K562 (cell line): Measurements from ENCODE around the gene CEND1. TPM values are rescaled to one million over a fixed set of nuclear protein-coding genes. Genes with fewer than 3 reads are reported as not detected.
A peak's percentile ranks its signal among the peaks of the same experiment; 100 is the strongest.

Experiments
- FOXJ2 ChIP-seq: fragments of 200-800 bp; sonication (Bioruptor generic); IDR thresholded peaks from 2 replicates; pipeline ENCODE4 v1.6.1; 2016; ENCODE audit warnings: missing genetic modification characterization, missing compliant biosample characterization
- FOXP4 ChIP-seq: sonication (generic); formaldehyde crosslinking; IDR thresholded peaks from 2 replicates; pipeline ENCODE4 v1.8.0; 2022; ENCODE audit warnings: mild to moderate bottlenecking, missing genetic modification reagents, borderline replicate concordance
- HMGXB4 ChIP-seq: sonication (generic); formaldehyde crosslinking; IDR thresholded peaks from 2 replicates; pipeline ENCODE4 v1.8.1; 2023; ENCODE audit warnings: mild to moderate bottlenecking, missing genetic modification reagents
- KLF16 ChIP-seq: IDR thresholded peaks from 2 replicates; pipeline ENCODE4 v1.6.1; 2016; ENCODE audit warnings: antibody characterized with exemption
- POLR2A ChIP-seq: fragments of 450-650 bp; conservative IDR thresholded peaks from 2 replicates; pipeline ENCODE4 v1.6.1; 2016
- RAD51 ChIP-seq: fragments of 450-650 bp; IDR thresholded peaks from 2 replicates; pipeline ENCODE4 v1.7.1; 2016; ENCODE audit warnings: low read depth, mild to moderate bottlenecking, borderline replicate concordance
- RFX5 ChIP-seq: IDR thresholded peaks from 2 replicates; pipeline ENCODE4 v1.6.1; 2011; ENCODE audit warnings: low read depth, mild to moderate bottlenecking, improper control_type of control experiment, low read length
- SP1 ChIP-seq: sonication (generic); formaldehyde crosslinking; IDR thresholded peaks from 2 replicates; pipeline ENCODE4 v1.8.1; 2022; ENCODE audit warnings: mild to moderate bottlenecking, missing genetic modification reagents
- THAP12 ChIP-seq: fragments of 250-450 bp; sonication (Bioruptor Pico); IDR thresholded peaks from 2 replicates; pipeline ENCODE4 v1.9.0; 2021; ENCODE audit warnings: mild to moderate bottlenecking, inconsistent platforms
- ZBTB7A ChIP-seq: IDR thresholded peaks from 2 replicates; pipeline ENCODE4 v1.6.1; 2011; ENCODE audit warnings: low read depth, mild to moderate bottlenecking, low read length, moderate library complexity, borderline replicate concordance; ENCODE audit not compliant: control insufficient read depth
- ZZZ3 ChIP-seq: fragments of 450-650 bp; IDR thresholded peaks from 2 replicates; pipeline ENCODE4 v1.6.1; 2016; ENCODE audit warnings: antibody characterized with exemption, mild to moderate bottlenecking, moderate library complexity
- polyA plus RNA-seq, 8 experiments: library from polyadenylated mRNA; depleted of rRNA in 4 of 8; stranded (reverse) in 5 of 8; unstranded in 3 of 8; fragments of >200 nt; fragmentation: Nextera tagmentation in 2 of 8; fragmentation: Illumina TruSeq in 1 of 8; extraction: Ambion mirVana in 2 of 8; extraction: Trizol in 1 of 8; gene quantifications; 2 replicates each; pipeline versions ENCODE4 v1.2.1 to v1.2.3, GENCODE V29; 2011 to 2014; ENCODE audit warnings: inconsistent platforms in 1 of 8, missing spikeins in 1 of 8
- total RNA-seq, 7 experiments: library from RNA; depleted of rRNA in 6 of 7; stranded (reverse); fragments of >200 nt in 6 of 7; fragmentation: Illumina TruSeq in 2 of 7; extraction: Trizol in 2 of 7; gene quantifications; 2 replicates each; pipeline versions ENCODE4 v1.2.1 to v1.2.3, GENCODE V29; 2011 to 2021; ENCODE audit warnings: low replicate concordance in 1 of 7
- TF ChIP-seq, protein P1 (sequence below): fragments of 250-450 bp; sonication (Bioruptor Pico); IDR thresholded peaks from 2 replicates; pipeline ENCODE4 v1.5.0; 2020; ENCODE audit warnings: mild to moderate bottlenecking
- TF ChIP-seq, protein P2 (sequence below): sonication (generic); formaldehyde crosslinking; IDR thresholded peaks from 2 replicates; pipeline ENCODE4 v1.8.1; 2023; ENCODE audit warnings: mild to moderate bottlenecking, missing genetic modification reagents
- TF ChIP-seq, protein P3 (sequence below): fragments of 250-450 bp; sonication (Bioruptor Pico); IDR thresholded peaks from 2 replicates; pipeline ENCODE4 v1.5.0; 2020; ENCODE audit warnings: mild to moderate bottlenecking, borderline replicate concordance

Gene CEND1
- total and polyA plus RNA-seq, 9 of the 15 experiments (the other 6 are each of a cell fraction or from before 2014, with no cell fraction given), result 0.13 to 0.18 (median 0.16) TPM; not detected in 6

DNA sequence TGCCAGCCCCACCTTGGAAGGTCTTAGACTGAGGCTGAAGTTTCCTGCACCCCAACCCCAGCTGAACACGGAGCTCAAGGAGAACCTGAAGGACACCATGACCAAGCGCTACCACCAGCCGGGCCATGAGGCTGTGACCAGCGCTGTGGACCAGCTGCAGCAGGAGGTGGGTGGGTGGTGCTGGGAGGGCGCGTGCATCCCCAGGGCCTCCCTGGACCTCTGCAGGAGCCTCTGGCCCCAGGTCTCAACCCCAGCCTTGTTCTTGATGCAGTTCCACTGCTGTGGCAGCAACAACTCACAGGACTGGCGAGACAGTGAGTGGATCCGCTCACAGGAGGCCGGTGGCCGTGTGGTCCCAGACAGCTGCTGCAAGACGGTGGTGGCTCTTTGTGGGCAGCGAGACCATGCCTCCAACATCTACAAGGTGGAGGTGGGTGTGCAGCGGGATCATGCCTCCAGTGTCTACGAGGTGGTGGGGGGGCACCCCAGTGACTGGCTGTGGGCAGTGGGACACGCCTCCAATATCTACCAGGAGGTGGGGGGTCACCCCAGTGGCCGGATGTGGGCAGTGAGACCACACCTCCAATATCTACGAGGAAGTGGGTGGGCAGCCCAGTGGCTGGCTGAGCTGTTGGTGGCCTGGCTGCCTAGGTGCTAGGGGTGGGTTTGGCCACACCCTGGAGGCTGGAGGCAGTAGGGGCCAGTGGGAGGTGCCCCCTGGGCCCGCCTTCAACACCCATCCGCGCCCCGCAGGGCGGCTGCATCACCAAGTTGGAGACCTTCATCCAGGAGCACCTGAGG lies 47.5 kb upstream of the CEND1 start (continued):
- TF ChIP-seq FOXP4 (CRISPR knock-in tag) (no peak), HMGXB4 (no peak), RAD51 (no peak), POLR2A (peak; percentile 69), ZZZ3 (no peak), FOXJ2 (tag) (no peak), ZBTB7A (0 out of 2 replicates have a peak, but pooled peaks have one; percentile 23), KLF16 (no peak), SP1 (CRISPR knock-in tag) (peak; percentile 49; the same call in 1 of the 2 replicates), RFX5 (no peak), THAP12 (CRISPR knock-in tag) (no peak)
- TF ChIP-seq, protein P1, sequence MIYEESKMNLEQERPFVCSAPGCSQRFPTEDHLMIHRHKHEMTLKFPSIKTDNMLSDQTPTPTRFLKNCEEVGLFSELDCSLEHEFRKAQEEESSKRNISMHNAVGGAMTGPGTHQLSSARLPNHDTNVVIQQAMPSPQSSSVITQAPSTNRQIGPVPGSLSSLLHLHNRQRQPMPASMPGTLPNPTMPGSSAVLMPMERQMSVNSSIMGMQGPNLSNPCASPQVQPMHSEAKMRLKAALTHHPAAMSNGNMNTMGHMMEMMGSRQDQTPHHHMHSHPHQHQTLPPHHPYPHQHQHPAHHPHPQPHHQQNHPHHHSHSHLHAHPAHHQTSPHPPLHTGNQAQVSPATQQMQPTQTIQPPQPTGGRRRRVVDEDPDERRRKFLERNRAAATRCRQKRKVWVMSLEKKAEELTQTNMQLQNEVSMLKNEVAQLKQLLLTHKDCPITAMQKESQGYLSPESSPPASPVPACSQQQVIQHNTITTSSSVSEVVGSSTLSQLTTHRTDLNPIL (CRISPR knock-in tag), result no peak
- TF ChIP-seq, protein P2, sequence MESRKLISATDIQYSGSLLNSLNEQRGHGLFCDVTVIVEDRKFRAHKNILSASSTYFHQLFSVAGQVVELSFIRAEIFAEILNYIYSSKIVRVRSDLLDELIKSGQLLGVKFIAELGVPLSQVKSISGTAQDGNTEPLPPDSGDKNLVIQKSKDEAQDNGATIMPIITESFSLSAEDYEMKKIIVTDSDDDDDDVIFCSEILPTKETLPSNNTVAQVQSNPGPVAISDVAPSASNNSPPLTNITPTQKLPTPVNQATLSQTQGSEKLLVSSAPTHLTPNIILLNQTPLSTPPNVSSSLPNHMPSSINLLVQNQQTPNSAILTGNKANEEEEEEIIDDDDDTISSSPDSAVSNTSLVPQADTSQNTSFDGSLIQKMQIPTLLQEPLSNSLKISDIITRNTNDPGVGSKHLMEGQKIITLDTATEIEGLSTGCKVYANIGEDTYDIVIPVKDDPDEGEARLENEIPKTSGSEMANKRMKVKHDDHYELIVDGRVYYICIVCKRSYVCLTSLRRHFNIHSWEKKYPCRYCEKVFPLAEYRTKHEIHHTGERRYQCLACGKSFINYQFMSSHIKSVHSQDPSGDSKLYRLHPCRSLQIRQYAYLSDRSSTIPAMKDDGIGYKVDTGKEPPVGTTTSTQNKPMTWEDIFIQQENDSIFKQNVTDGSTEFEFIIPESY (CRISPR knock-in tag), result peak; percentile 95
- TF ChIP-seq, protein P3, sequence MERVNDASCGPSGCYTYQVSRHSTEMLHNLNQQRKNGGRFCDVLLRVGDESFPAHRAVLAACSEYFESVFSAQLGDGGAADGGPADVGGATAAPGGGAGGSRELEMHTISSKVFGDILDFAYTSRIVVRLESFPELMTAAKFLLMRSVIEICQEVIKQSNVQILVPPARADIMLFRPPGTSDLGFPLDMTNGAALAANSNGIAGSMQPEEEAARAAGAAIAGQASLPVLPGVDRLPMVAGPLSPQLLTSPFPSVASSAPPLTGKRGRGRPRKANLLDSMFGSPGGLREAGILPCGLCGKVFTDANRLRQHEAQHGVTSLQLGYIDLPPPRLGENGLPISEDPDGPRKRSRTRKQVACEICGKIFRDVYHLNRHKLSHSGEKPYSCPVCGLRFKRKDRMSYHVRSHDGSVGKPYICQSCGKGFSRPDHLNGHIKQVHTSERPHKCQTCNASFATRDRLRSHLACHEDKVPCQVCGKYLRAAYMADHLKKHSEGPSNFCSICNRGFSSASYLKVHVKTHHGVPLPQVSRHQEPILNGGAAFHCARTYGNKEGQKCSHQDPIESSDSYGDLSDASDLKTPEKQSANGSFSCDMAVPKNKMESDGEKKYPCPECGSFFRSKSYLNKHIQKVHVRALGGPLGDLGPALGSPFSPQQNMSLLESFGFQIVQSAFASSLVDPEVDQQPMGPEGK (CRISPR knock-in tag), result no peak
